H1 (cell line): ENCODE results near the gene NRXN3. TPM values are rescaled to one million over a fixed set of nuclear protein-coding genes. Genes with fewer than 3 reads are reported as not detected.

Experiments used
- polyA plus RNA-seq, 7 experiments: library from polyadenylated mRNA; depleted of rRNA in 3 of 7; stranded (reverse) in 5 of 7; unstranded in 2 of 7; fragments of >200 nt in 5 of 7; fragments of 200-250 nt in 2 of 7; gene quantifications; 1 replicate in 5 of 7; 2 replicates in 1 of 7; 4 replicates in 1 of 7; pipeline versions ENCODE4 v1.2.1 to v1.2.3, GENCODE V29; 2011 to 2013; ENCODE audit warnings: missing spikeins in 2 of 7, mixed read lengths in 2 of 7
- total RNA-seq: library from RNA; stranded (reverse); fragmentation: NEBNext Ultra II Directional; extraction: Animal tissue kit (Norgen Biotek cat#: 25700); gene quantifications from 2 replicates; pipeline ENCODE4 v1.2.1, GENCODE V29; 2021
- TF ChIP-seq, protein P1 (sequence below): fragments of 300-600 bp; sonication (generic); IDR thresholded peaks from 2 replicates; pipeline ENCODE4 v1.7.1; 2012; ENCODE audit warnings: low read length, moderate library complexity, mild to moderate bottlenecking, inconsistent platforms; ENCODE audit not compliant: insufficient replicate concordance

Gene NRXN3
- total and polyA plus RNA-seq, 2 of the 8 experiments (the other 6 are each of a cell fraction or from before 2014, with no cell fraction given) = 2.6 to 4.1 TPM

GRCh38 chr14:78764645-78765044 is 594.5 kb downstream of the NRXN3 start (continued):
- TF ChIP-seq, protein P1, sequence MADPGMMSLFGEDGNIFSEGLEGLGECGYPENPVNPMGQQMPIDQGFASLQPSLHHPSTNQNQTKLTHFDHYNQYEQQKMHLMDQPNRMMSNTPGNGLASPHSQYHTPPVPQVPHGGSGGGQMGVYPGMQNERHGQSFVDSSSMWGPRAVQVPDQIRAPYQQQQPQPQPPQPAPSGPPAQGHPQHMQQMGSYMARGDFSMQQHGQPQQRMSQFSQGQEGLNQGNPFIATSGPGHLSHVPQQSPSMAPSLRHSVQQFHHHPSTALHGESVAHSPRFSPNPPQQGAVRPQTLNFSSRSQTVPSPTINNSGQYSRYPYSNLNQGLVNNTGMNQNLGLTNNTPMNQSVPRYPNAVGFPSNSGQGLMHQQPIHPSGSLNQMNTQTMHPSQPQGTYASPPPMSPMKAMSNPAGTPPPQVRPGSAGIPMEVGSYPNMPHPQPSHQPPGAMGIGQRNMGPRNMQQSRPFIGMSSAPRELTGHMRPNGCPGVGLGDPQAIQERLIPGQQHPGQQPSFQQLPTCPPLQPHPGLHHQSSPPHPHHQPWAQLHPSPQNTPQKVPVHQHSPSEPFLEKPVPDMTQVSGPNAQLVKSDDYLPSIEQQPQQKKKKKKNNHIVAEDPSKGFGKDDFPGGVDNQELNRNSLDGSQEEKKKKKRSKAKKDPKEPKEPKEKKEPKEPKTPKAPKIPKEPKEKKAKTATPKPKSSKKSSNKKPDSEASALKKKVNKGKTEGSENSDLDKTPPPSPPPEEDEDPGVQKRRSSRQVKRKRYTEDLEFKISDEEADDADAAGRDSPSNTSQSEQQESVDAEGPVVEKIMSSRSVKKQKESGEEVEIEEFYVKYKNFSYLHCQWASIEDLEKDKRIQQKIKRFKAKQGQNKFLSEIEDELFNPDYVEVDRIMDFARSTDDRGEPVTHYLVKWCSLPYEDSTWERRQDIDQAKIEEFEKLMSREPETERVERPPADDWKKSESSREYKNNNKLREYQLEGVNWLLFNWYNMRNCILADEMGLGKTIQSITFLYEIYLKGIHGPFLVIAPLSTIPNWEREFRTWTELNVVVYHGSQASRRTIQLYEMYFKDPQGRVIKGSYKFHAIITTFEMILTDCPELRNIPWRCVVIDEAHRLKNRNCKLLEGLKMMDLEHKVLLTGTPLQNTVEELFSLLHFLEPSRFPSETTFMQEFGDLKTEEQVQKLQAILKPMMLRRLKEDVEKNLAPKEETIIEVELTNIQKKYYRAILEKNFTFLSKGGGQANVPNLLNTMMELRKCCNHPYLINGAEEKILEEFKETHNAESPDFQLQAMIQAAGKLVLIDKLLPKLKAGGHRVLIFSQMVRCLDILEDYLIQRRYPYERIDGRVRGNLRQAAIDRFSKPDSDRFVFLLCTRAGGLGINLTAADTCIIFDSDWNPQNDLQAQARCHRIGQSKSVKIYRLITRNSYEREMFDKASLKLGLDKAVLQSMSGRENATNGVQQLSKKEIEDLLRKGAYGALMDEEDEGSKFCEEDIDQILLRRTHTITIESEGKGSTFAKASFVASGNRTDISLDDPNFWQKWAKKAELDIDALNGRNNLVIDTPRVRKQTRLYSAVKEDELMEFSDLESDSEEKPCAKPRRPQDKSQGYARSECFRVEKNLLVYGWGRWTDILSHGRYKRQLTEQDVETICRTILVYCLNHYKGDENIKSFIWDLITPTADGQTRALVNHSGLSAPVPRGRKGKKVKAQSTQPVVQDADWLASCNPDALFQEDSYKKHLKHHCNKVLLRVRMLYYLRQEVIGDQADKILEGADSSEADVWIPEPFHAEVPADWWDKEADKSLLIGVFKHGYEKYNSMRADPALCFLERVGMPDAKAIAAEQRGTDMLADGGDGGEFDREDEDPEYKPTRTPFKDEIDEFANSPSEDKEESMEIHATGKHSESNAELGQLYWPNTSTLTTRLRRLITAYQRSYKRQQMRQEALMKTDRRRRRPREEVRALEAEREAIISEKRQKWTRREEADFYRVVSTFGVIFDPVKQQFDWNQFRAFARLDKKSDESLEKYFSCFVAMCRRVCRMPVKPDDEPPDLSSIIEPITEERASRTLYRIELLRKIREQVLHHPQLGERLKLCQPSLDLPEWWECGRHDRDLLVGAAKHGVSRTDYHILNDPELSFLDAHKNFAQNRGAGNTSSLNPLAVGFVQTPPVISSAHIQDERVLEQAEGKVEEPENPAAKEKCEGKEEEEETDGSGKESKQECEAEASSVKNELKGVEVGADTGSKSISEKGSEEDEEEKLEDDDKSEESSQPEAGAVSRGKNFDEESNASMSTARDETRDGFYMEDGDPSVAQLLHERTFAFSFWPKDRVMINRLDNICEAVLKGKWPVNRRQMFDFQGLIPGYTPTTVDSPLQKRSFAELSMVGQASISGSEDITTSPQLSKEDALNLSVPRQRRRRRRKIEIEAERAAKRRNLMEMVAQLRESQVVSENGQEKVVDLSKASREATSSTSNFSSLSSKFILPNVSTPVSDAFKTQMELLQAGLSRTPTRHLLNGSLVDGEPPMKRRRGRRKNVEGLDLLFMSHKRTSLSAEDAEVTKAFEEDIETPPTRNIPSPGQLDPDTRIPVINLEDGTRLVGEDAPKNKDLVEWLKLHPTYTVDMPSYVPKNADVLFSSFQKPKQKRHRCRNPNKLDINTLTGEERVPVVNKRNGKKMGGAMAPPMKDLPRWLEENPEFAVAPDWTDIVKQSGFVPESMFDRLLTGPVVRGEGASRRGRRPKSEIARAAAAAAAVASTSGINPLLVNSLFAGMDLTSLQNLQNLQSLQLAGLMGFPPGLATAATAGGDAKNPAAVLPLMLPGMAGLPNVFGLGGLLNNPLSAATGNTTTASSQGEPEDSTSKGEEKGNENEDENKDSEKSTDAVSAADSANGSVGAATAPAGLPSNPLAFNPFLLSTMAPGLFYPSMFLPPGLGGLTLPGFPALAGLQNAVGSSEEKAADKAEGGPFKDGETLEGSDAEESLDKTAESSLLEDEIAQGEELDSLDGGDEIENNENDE = no peak
